Sigmoid colon (tissue), 7 donors: ENCODE measurements around the gene NRXN3. TPM values are rescaled to one million over a fixed set of nuclear protein-coding genes. Genes with fewer than 3 reads are reported as not detected.

ENCODE experiments used
- DNase-seq: peaks from one replicate; pipeline ENCODE4 v3.0.0-alpha.2; 2019
- H3K27ac ChIP-seq, 4 donors: fragments of 200-600 bp; sonication (generic); one replicate each; pipeline ENCODE4 v1.5.1; 2016 to 2019; ENCODE audit warnings: mild to moderate bottlenecking in 1 of 4
- H3K27me3 ChIP-seq, 3 donors: fragments of 200-600 bp; sonication (generic); one replicate each; pipeline ENCODE4 v1.5.1; 2019; ENCODE audit warnings: mild to moderate bottlenecking in 1 of 3
- H3K36me3 ChIP-seq, 4 donors: fragments of 200-600 bp; sonication (generic); one replicate each; pipeline ENCODE4 v1.5.1; 2016 to 2019
- H3K4me1 ChIP-seq, 4 donors: fragments of 200-600 bp; sonication (generic); one replicate each; pipeline ENCODE4 v1.5.1; 2017 to 2019
- H3K4me3 ChIP-seq, 4 donors: fragments of 200-600 bp; sonication (generic); one replicate each; pipeline ENCODE4 v1.5.1; 2017 to 2019; ENCODE audit warnings: mild to moderate bottlenecking in 2 of 4, moderate library complexity in 1 of 4
- H3K9me3 ChIP-seq, 4 donors: fragments of 200-600 bp in 3 of 4; sonication (generic) in 3 of 4; one replicate each; pipeline versions ENCODE4 v1.5.1 to v1.6.1; 2013 to 2019
- EP300 ChIP-seq, 4 donors: sonication (generic); formaldehyde crosslinking; IDR thresholded peaks; one replicate each; pipeline ENCODE4 v1.6.1; 2017; ENCODE audit warnings: antibody characterized with exemption in 4 of 4
- POLR2A ChIP-seq, 2 donors: fragments of 450-650 bp; IDR thresholded peaks; one replicate each; pipeline ENCODE4 v1.6.1; 2016; ENCODE audit warnings: antibody characterized with exemption in 2 of 2, mild to moderate bottlenecking in 2 of 2, moderate library complexity in 2 of 2
- POLR2AphosphoS5 ChIP-seq, 4 donors: sonication (generic); formaldehyde crosslinking; IDR thresholded peaks; one replicate each; pipeline ENCODE4 v1.6.1; 2017; ENCODE audit warnings: antibody characterized with exemption in 4 of 4
- WGBS, 2 donors: extraction: QIAGEN DNeasy Blood & Tissue Kit; methylation state at CpG; one replicate each; pipeline ENCODE4 v1.1.7; 2013; 5-methylcytosine and 5-hydroxymethylcytosine counted together
- intact Hi-C: fragments of 100-400 bp; cut with DNase I; formaldehyde crosslinking; loops from one replicate; pipeline ENCODE4 v1.15.1; 2023
- polyA plus RNA-seq, 3 donors: library from polyadenylated mRNA; stranded (reverse); fragments of 200-250 nt; gene quantifications; one replicate each; pipeline ENCODE4 v1.2.3, GENCODE V29; 2013
- total RNA-seq, 4 donors: library from RNA; depleted of rRNA; stranded (reverse); fragments of >200 nt; gene quantifications; one replicate each; pipeline ENCODE4 v1.1.0, GENCODE V29; 2016
- TF ChIP-seq, protein P1 (sequence below), 4 experiments: fragments of 450-650 bp in 3 of 4; fragments of 200-600 bp in 1 of 4; IDR thresholded peaks; one replicate each; pipeline ENCODE4 v1.5.1; 2016 to 2019; ENCODE audit warnings: antibody characterized with exemption in 4 of 4, mild to moderate bottlenecking in 3 of 4, moderate library complexity in 2 of 4
- donor health status: healthy with polysubstance abuse.
- donor health status: Bipolar disorder and iron deficiency.
- donor health status: healthy.

NRXN3 gene
- total and polyA plus RNA-seq, 7 donors, result 0.23 to 46.3 (median 23.2) TPM

DNA sequence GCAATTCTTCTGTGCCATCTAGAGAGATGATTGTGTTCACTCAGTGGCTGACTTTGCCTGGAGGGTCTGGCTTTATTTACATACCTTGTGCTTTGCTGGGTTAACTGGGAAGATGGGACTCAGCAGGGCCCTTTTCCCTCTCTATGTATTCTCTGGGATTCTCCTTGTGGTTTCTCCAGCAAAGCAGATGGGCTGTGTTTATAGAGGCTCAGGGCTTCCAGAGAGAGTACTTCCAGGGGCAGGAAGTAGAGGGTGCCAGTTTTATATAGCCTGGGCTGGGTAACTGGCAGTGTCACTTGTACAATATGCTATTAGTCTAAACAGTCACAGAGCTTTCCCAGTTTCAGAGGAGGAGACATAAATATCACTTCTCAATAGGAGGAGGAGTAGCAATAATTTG is 1531.2 kb downstream of the NRXN3 start:
- Histone ChIP-seq H3K9me3 (no peaks in the 10 kb centered on the region), H3K27me3 (no peaks in the 10 kb centered on the region), H3K36me3 (no peaks in the 10 kb centered on the region), H3K4me1 (peaks cover 0 to 41% (median 25%) of the 10 kb centered on the region in 4 donors), H3K27ac (no peak overlapping the region), H3K4me3 (no peak overlapping the region)
- intact Hi-C loops, result no loop called here
- TF ChIP-seq, protein P1, sequence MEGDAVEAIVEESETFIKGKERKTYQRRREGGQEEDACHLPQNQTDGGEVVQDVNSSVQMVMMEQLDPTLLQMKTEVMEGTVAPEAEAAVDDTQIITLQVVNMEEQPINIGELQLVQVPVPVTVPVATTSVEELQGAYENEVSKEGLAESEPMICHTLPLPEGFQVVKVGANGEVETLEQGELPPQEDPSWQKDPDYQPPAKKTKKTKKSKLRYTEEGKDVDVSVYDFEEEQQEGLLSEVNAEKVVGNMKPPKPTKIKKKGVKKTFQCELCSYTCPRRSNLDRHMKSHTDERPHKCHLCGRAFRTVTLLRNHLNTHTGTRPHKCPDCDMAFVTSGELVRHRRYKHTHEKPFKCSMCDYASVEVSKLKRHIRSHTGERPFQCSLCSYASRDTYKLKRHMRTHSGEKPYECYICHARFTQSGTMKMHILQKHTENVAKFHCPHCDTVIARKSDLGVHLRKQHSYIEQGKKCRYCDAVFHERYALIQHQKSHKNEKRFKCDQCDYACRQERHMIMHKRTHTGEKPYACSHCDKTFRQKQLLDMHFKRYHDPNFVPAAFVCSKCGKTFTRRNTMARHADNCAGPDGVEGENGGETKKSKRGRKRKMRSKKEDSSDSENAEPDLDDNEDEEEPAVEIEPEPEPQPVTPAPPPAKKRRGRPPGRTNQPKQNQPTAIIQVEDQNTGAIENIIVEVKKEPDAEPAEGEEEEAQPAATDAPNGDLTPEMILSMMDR (IDR thresholded peaks at IDR 0.05), result no peak
- TF ChIP-seq POLR2AphosphoS5 (IDR thresholded peaks at IDR 0.05) (no peak), POLR2A (IDR thresholded peaks at IDR 0.05) (no peak), EP300 (IDR thresholded peaks at IDR 0.05) (no peak)
- DNase-seq, result no peak

DNA sequence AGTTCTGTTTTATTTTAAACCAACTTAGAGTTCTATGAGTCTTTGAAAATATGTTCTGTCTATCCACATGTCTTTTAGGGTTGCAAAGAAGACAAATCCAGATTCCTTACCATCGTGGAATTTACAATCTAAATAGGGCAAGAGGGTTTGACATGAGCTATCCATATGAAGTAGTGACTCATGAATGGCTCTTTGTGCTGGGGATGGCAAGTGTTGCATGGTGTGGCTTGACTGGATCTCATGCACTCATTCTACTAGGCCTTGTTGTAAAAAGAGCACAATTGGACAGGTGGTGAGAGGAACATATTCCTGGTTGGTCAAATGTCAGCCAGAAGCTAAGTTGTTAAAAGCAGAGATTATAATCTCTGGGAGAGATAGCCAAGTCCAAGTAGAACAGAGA is 1532.0 kb downstream of the NRXN3 start:
- intact Hi-C loops, result no loop called here
- Histone ChIP-seq H3K27me3 (no peaks in the 10 kb centered on the region), H3K4me3 (no peak overlapping the region), H3K4me1 (peaks cover 0 to 44% (median 25%) of the 10 kb centered on the region in 4 donors), H3K36me3 (no peaks in the 10 kb centered on the region), H3K27ac (no peak overlapping the region), H3K9me3 (no peaks in the 10 kb centered on the region)
- TF ChIP-seq EP300 (IDR thresholded peaks at IDR 0.05), result no peak
- TF ChIP-seq POLR2AphosphoS5 (IDR thresholded peaks at IDR 0.05), result no peak
- TF ChIP-seq POLR2A (IDR thresholded peaks at IDR 0.05), result no peak
- TF ChIP-seq, protein P1 (IDR thresholded peaks at IDR 0.05), result no peak
- WGBS, 2 donors, result 44 to 79% methylated on average over 1 of the region's 1 CpG
- no peak for DNase-seq

DNA sequence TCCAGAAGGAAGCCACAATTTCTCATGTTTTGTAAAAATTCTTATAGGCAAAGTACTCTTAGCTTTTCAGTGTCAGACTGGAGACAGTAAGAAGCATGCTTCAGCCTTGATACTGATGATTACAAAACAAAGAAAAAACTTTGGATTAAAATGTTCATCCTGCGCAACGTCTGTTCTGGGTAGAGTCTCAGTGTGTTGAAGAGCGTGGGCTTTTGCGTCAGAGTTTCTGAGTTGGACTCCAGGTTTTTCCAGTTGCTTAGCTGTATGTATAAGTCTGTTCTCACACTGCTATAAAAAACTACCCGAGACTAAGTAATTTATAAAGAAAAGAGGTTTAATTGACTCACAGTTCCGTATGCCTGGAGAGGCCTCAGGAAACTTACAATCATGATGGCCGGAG is 1533.0 kb downstream of the NRXN3 start:
- Histone ChIP-seq H3K27ac (no peak overlapping the region), H3K9me3 (no peaks in the 10 kb centered on the region), H3K4me1 (peaks cover 0 to 43% (median 25%) of the 10 kb centered on the region in 4 donors), H3K4me3 (no peak overlapping the region), H3K27me3 (no peaks in the 10 kb centered on the region), H3K36me3 (no peaks in the 10 kb centered on the region)
- TF ChIP-seq, protein P1 (IDR thresholded peaks at IDR 0.05), result no peak
- TF ChIP-seq POLR2AphosphoS5 (IDR thresholded peaks at IDR 0.05) (no peak), POLR2A (IDR thresholded peaks at IDR 0.05) (no peak), EP300 (IDR thresholded peaks at IDR 0.05) (no peak)
- WGBS, 2 donors, result 91 to 95% methylated on average over 7 of the region's 7 CpGs
- no peak for DNase-seq
- intact Hi-C loops, result no loop called here

DNA sequence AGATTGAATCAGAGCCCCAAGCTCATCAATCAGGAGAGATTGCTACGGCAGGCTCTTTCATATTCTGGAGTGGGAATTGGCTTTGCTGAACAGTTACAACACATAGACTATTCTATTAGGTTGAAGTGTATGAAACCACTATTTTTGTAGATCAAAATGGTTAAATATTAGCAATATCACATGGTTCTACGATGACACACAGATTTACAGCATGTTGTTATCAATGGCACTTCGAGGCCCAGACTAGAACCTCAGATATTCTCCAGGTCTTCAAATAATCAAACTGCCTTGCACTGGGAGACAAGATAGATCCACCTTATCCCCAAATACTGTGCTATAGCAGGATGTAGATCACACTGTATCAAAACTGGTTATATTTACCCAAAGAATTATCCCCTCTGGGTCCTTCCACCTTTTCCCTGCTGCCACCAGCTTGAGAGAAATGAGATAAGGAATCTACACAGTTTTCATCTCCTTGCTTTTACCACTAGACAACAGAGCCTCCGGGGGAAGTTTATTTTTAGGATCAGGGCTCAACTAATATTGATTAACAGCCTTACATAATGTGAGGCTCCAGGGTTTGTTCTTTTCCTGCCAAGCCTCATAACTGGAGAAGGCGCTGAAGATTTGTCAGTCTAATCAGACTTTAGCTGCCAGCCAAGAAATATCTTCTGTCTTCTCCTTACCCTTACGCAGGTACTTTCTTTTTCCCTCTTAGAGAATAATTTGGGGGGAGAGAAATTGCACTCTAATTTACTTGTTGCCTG is 1534.1 kb downstream of the NRXN3 start:
- Histone ChIP-seq H3K27ac (no peak overlapping the region), H3K4me1 (peaks cover 0 to 33% (median 17%) of the 10 kb centered on the region in 4 donors), H3K27me3 (no peaks in the 10 kb centered on the region), H3K36me3 (no peaks in the 10 kb centered on the region), H3K9me3 (no peaks in the 10 kb centered on the region), H3K4me3 (no peak overlapping the region)
- WGBS, 2 donors, result 58 to 64% methylated on average over 6 of the region's 6 CpGs
- no peak for DNase-seq
- TF ChIP-seq EP300 (IDR thresholded peaks at IDR 0.05) (no peak), POLR2A (IDR thresholded peaks at IDR 0.05) (no peak), POLR2AphosphoS5 (IDR thresholded peaks at IDR 0.05) (no peak)
- TF ChIP-seq, protein P1 (IDR thresholded peaks at IDR 0.05), result no peak
- intact Hi-C loops, result no loop called here
